Measurements from ENCODE around the gene THSD4. TPM values are rescaled to one million over a fixed set of nuclear protein-coding genes. Genes with fewer than 3 reads are reported as not detected.

Gene THSD4
- total RNA-seq, 1 experiment from 2014 or later = 29.3 TPM

GRCh38 chr15:71455878-71456277 lies 340.6 kb downstream of the THSD4 start:
- Histone ChIP-seq H3K4me2 (no peak overlapping the region), H3K4me1 (replicated peaks; ENCODE audit: insufficient read depth) (peaks cover 14% of the 10 kb centered on the region), H3K9me3 (ENCODE audit: insufficient read depth, low read depth) (no peaks in the 10 kb centered on the region), H4K20me1 (ENCODE audit: insufficient read depth) (no peaks in the 10 kb centered on the region; the same call in 1 of the 2 replicates), H3K27ac (no peak overlapping the region), H2AFZ (no peak overlapping the region), H3F3A (ENCODE audit: insufficient read depth, low read depth) (no peaks in the 10 kb centered on the region), H3K79me2 (ENCODE audit: low read depth) (no peaks in the 10 kb centered on the region), H3K9me2 (ENCODE audit: insufficient read depth) (no peaks in the 10 kb centered on the region), H3K4me3 (no peak overlapping the region), H3K36me3 (ENCODE audit: low read depth) (no peaks in the 10 kb centered on the region), H3K27me3 (ENCODE audit: insufficient read depth, low read depth) (no peaks in the 10 kb centered on the region)
- BruUV-seq (replicated peaks) = no TSS peak
- TF ChIP-seq CTCF (conservative IDR thresholded peaks at IDR 0.05) = no peak
- no peak for TF ChIP-seq EZH2 (IDR thresholded peaks at IDR 0.05; ENCODE audit: low read depth)
- intact Hi-C loops (cut with micrococcal nuclease; ENCODE audit: unreplicated experiment) = no loop called here
- POLR2A ChIA-PET (ENCODE audit: unreplicated experiment) = interaction anchor here (0.6 kb wide), 1 partner anchor 431 kb away, joined by 3 read pairs; no protein-coding TSS in a partner anchor
- CTCF ChIA-PET = no interaction called here
- no peak for DNase-seq

- CTCF ChIA-PET = no interaction called here
- intact Hi-C loops (cut with micrococcal nuclease; ENCODE audit: unreplicated experiment) = no loop called here
Observed at GRCh38 chr15:71456362-71456761, 341.1 kb downstream of the THSD4 start.

GRCh38 chr15:71456811-71457210 lies 341.5 kb downstream of the THSD4 start:
- no peak for DNase-seq
- ChIA-PET CTCF (interaction anchor here (0.6 kb wide), 1 partner anchor 104 kb away, joined by 17 read pairs; no protein-coding TSS in a partner anchor), POLR2A (ENCODE audit: unreplicated experiment) (interaction anchor here (0.6 kb wide), 1 partner anchor 432 kb away, joined by 3 read pairs; no protein-coding TSS in a partner anchor)
- BruUV-seq (replicated peaks) = no TSS peak
- TF ChIP-seq EZH2 (IDR thresholded peaks at IDR 0.05; ENCODE audit: low read depth) (no peak), CTCF (conservative IDR thresholded peaks at IDR 0.05) (no peak)
- Histone ChIP-seq H3F3A (ENCODE audit: insufficient read depth, low read depth) (no peaks in the 10 kb centered on the region), H3K9me2 (ENCODE audit: insufficient read depth) (no peaks in the 10 kb centered on the region), H3K9me3 (ENCODE audit: insufficient read depth, low read depth) (no peaks in the 10 kb centered on the region), H3K4me1 (replicated peaks; ENCODE audit: insufficient read depth) (peaks cover 14% of the 10 kb centered on the region), H3K27ac (no peak overlapping the region), H3K36me3 (ENCODE audit: low read depth) (no peaks in the 10 kb centered on the region), H4K20me1 (ENCODE audit: insufficient read depth) (no peaks in the 10 kb centered on the region; the same call in 1 of the 2 replicates), H2AFZ (no peak overlapping the region), H3K4me3 (no peak overlapping the region), H3K79me2 (ENCODE audit: low read depth) (no peaks in the 10 kb centered on the region), H3K27me3 (ENCODE audit: insufficient read depth, low read depth) (no peaks in the 10 kb centered on the region), H3K4me2 (no peak overlapping the region)
- intact Hi-C loops (cut with micrococcal nuclease; ENCODE audit: unreplicated experiment) = no loop called here

More at GRCh38 chr15:71456362-71456761, 341.1 kb downstream of the THSD4 start:
- peaks cover 14% of the 10 kb centered on the region for H3K4me1 ChIP-seq (replicated peaks; ENCODE audit: insufficient read depth)
- no peak for DNase-seq
- no peaks in the 10 kb centered on the region for H3K9me2 ChIP-seq (ENCODE audit: insufficient read depth)
- H3K27me3 ChIP-seq (ENCODE audit: insufficient read depth, low read depth) = no peaks in the 10 kb centered on the region
- H3K27ac ChIP-seq = no peak overlapping the region
- no peaks in the 10 kb centered on the region for H3K9me3 ChIP-seq (ENCODE audit: insufficient read depth, low read depth)
- no peaks in the 10 kb centered on the region for H3F3A ChIP-seq (ENCODE audit: insufficient read depth, low read depth)
- POLR2A ChIA-PET (ENCODE audit: unreplicated experiment) = interaction anchor here (0.6 kb wide), 1 partner anchor 432 kb away, joined by 3 read pairs; no protein-coding TSS in a partner anchor
- H2AFZ ChIP-seq = no peak overlapping the region
- no peaks in the 10 kb centered on the region for H3K79me2 ChIP-seq (ENCODE audit: low read depth)
- no peak for TF ChIP-seq EZH2 (IDR thresholded peaks at IDR 0.05; ENCODE audit: low read depth)
- no peak for TF ChIP-seq CTCF (conservative IDR thresholded peaks at IDR 0.05)
- no peaks in the 10 kb centered on the region for H3K36me3 ChIP-seq (ENCODE audit: low read depth)
- no peak overlapping the region for H3K4me3 ChIP-seq
- no peak overlapping the region for H3K4me2 ChIP-seq
- BruUV-seq (replicated peaks) = no TSS peak
- no peaks in the 10 kb centered on the region; the same call in 1 of the 2 replicates for H4K20me1 ChIP-seq (ENCODE audit: insufficient read depth)
